GM18909 (cell line): Measurements from ENCODE around the gene PGP.
"Not testable (repeated sequence)": the region's sequence is repeated elsewhere in the genome, so short reads cannot be mapped to it uniquely, and the experiment has no call there.

ENCODE experiments used
- ATAC-seq: cut with Tn5 transposase; IDR thresholded peaks from one replicate; pipeline ENCODE4 v1.9.1; 2021; ENCODE audit warnings: mild to moderate bottlenecking; ENCODE audit not compliant: unreplicated experiment, poor library complexity

PGP gene

GRCh38 chr16:2204416-2205103 is 10.1 kb downstream of the PGP start:
- ATAC-seq: no peak

GRCh38 chr16:2203119-2203688 is 11.4 kb downstream of the PGP start:
- ATAC-seq: not testable (repeated sequence)

GRCh38 chr16:2200313-2200712 is 14.3 kb downstream of the PGP start:
- ATAC-seq: no peak

GRCh38 chr16:2199621-2200139 is 15.0 kb downstream of the PGP start:
- no peak for ATAC-seq

- no peak for ATAC-seq
These were observed 15.5 kb downstream of the PGP start for GRCh38 chr16:2199095-2199494.

- no peak for ATAC-seq
These were observed 16.4 kb downstream of the PGP start for GRCh38 chr16:2198283-2198682.

GRCh38 chr16:2197765-2198164 is 16.9 kb downstream of the PGP start:
- no peak for ATAC-seq

GRCh38 chr16:2196981-2197511 is 17.6 kb downstream of the PGP start:
- ATAC-seq: no peak

- no peak for ATAC-seq
These were observed 18.3 kb downstream of the PGP start, which contains the start of gene CASKIN1 for GRCh38 chr16:2196162-2196980. Gene CASKIN1 (minus strand): TSS chr16:2196605. CDS start chr16:2196432, 173 bp downstream.

GRCh38 chr16:2195322-2196161 is 19.1 kb downstream of the PGP start:
- no peak for ATAC-seq

- no peak for ATAC-seq
These were observed 19.8 kb downstream of the PGP start for GRCh38 chr16:2194852-2195321.

- ATAC-seq: no peak
These were observed 20.3 kb downstream of the PGP start for GRCh38 chr16:2194166-2194834.

- no peak for ATAC-seq
These were observed 23.3 kb downstream of the PGP start for GRCh38 chr16:2191446-2191706.

- no peak for ATAC-seq
These were observed 23.8 kb downstream of the PGP start for GRCh38 chr16:2190659-2191445.

- no peak for ATAC-seq
These were observed 24.5 kb downstream of the PGP start for GRCh38 chr16:2190002-2190658.

- ATAC-seq: no peak
These were observed 25.3 kb downstream of the PGP start for GRCh38 chr16:2189252-2189893.

GRCh38 chr16:2188395-2188794 is 26.2 kb downstream of the PGP start:
- no peak for ATAC-seq

- ATAC-seq: no peak
These were observed 27.4 kb downstream of the PGP start for GRCh38 chr16:2187212-2187611.
